ENCODE data around the gene THSD4. TPM values are rescaled to one million over a fixed set of nuclear protein-coding genes. Genes with fewer than 3 reads are reported as not detected.

Gene THSD4
- total and polyA plus RNA-seq, 2 of the 4 experiments (the other 2 are of a cell fraction), result 25.5 to 31.1 TPM

DNA sequence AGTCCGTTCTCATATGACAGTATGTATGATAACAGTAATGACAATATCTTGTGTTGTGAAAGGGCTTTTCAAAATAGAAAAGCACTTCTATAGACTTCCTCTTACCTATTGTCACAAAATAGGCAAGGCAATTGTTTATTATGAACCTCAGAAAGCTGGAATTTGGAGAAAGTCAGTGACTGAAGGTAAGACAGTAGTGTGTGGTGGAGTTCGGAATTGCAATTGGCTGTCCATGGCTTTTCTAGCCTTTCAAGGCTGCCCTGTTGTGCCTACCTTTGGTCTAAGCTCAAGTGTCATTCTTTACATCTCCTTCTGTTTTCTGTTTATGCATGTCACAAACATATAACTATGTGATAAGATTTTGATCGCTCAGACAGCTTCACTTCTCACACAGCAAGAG is 475.8 kb downstream of the THSD4 start:
- no peak overlapping the region for H3K18ac ChIP-seq (ENCODE audit: low read depth, low read length)
- H3K56ac ChIP-seq (ENCODE audit: extremely low read depth, insufficient read depth, low read length), result no peak overlapping the region
- no CpG with 5 or more reads among the region's 3 CpGs for WGBS, 2 experiments (ENCODE audit: extremely low coverage in 2 of 2, insufficient read length in 1 of 2)
- peaks cover 4% of the 10 kb centered on the region for H3K9me3 ChIP-seq (ENCODE audit: control insufficient read depth, insufficient read depth, low read length)
- H2BK20ac ChIP-seq (ENCODE audit: low read depth, low read length), result no peak overlapping the region
- peaks cover 0 to 8% of the 10 kb centered on the region in 2 experiments; a peak in 2 of 4 replicates for H3K79me1 ChIP-seq (ENCODE audit: low read depth in 1 of 2, low read length in 2 of 2)
- H3K4me1 ChIP-seq (ENCODE audit: control insufficient read depth, insufficient read depth, low read length), result peaks cover 5% of the 10 kb centered on the region
- dilution Hi-C loops (cut with HindIII; ENCODE audit: low sequenced_read_pairs, unreplicated experiment) (no loop called here), intact Hi-C loops (cut with micrococcal nuclease) (no loop called here), in situ Hi-C loops (cut with MboI; ENCODE audit: low sequenced_read_pairs) (no loop called here)
- CTCF ChIA-PET, result interaction anchor here (0.6 to 1.0 kb wide), 2 partner anchors 19 to 204 kb away, joined by 6 to 15 read pairs; no protein-coding TSS in a partner anchor
- TF ChIP-seq MXI1 (IDR thresholded peaks at IDR 0.05; ENCODE audit: borderline replicate concordance, low read depth, low read length) (no peak), CEBPB (IDR thresholded peaks at IDR 0.05; ENCODE audit: low read depth, low read length) (no peak)
- no peak overlapping the region for H3K9ac ChIP-seq (ENCODE audit: low read depth, low read length)
- H4K20me1 ChIP-seq (ENCODE audit: insufficient read depth, low read length), result peaks cover 5% of the 10 kb centered on the region; the same call in 1 of the 2 replicates
- H4K8ac ChIP-seq (ENCODE audit: low read depth in 2 of 2, low read length in 2 of 2), result no peak overlapping the region
- peaks cover 13% of the 10 kb centered on the region for H3K9me1 ChIP-seq (ENCODE audit: insufficient read depth, low read length)
- DNase-seq (no peak), ATAC-seq (ENCODE audit: low read depth) (no peak)
- BruUV-seq (replicated peaks), result no TSS peak
- no peak overlapping the region for H2BK120ac ChIP-seq (ENCODE audit: low read depth, low read length)
- no peak overlapping the region for H2AFZ ChIP-seq (replicated peaks; ENCODE audit: low read length, poor library complexity)
- no peak overlapping the region for H4K91ac ChIP-seq (ENCODE audit: insufficient read depth, low read depth, low read length)
- H4K5ac ChIP-seq (ENCODE audit: low read depth, low read length), result no peak overlapping the region
- peaks cover 2% of the 10 kb centered on the region; the same call in 1 of the 2 replicates for H3K36me3 ChIP-seq (ENCODE audit: control insufficient read depth, insufficient read depth, low read length)
- no peak overlapping the region for H3K4ac ChIP-seq (ENCODE audit: low read depth, low read length)
- no peak overlapping the region for H2BK5ac ChIP-seq (ENCODE audit: low read depth, low read length, poor library complexity, severe bottlenecking)
- no peak overlapping the region for H3K14ac ChIP-seq (replicated peaks; ENCODE audit: low read depth, low read length)
- POLR2A ChIA-PET (ENCODE audit: unreplicated experiment), result no interaction called here
- no peak overlapping the region for H2AK5ac ChIP-seq (ENCODE audit: low read depth, low read length)
- H3K23ac ChIP-seq (ENCODE audit: low read depth, low read length), result no peak overlapping the region
- no peak overlapping the region for H3K4me3 ChIP-seq (ENCODE audit: insufficient read depth, low read depth, low read length)
- H3K27me3 ChIP-seq (ENCODE audit: control insufficient read depth, insufficient read depth, low read length), result no peaks in the 10 kb centered on the region
- H3K4me2 ChIP-seq (ENCODE audit: low read depth, low read length), result no peak overlapping the region
- H2AK9ac ChIP-seq (replicated peaks; ENCODE audit: low read depth, low read length, poor library complexity), result no peak overlapping the region
- no peak overlapping the region for H3K27ac ChIP-seq (ENCODE audit: insufficient read depth, low read length)
- H2BK15ac ChIP-seq (ENCODE audit: low read depth, low read length), result no peak overlapping the region

All from IMR-90 (cell line).